Breast epithelium (tissue), 4 donors: ENCODE results near the gene TMEM229B. TPM values are rescaled to one million over a fixed set of nuclear protein-coding genes. Genes with fewer than 3 reads are reported as not detected.

ENCODE experiments used
- DNase-seq, 2 donors: peaks; one replicate each; pipeline ENCODE4 v3.0.0-alpha.2; 2019; ENCODE audit warnings: low spot score in 2 of 2
- H3K27ac ChIP-seq, 2 donors: fragments of 200-600 bp; sonication (generic) in 1 of 2; one replicate each; pipeline ENCODE4 v1.5.1; 2016 to 2019; ENCODE audit warnings: mild to moderate bottlenecking in 1 of 2
- H3K27me3 ChIP-seq, 2 donors: fragments of 200-600 bp; sonication (generic) in 1 of 2; one replicate each; pipeline versions ENCODE4 v1.5.1 to v1.6.0; 2017 to 2019; ENCODE audit warnings: control low read depth in 1 of 2, mild to moderate bottlenecking in 1 of 2
- H3K36me3 ChIP-seq: fragments of 200-600 bp; one replicate; pipeline ENCODE4 v1.5.1; 2019
- H3K4me1 ChIP-seq, 2 donors: fragments of 200-600 bp; sonication (generic); one replicate each; pipeline ENCODE4 v1.5.1; 2016 to 2019; ENCODE audit warnings: control low read depth in 1 of 2
- H3K4me3 ChIP-seq, 3 donors: fragments of 200-600 bp; sonication (generic); 1 replicate in 2 of 3; 2 replicates in 1 of 3; pipeline ENCODE4 v1.5.1; 2016 to 2019; ENCODE audit warnings: mild to moderate bottlenecking in 3 of 3, moderate library complexity in 2 of 3
- H3K9me3 ChIP-seq, 2 donors: fragments of 200-600 bp; sonication (generic) in 1 of 2; one replicate each; pipeline ENCODE4 v1.5.1; 2016 to 2019; ENCODE audit warnings: control low read depth in 1 of 2
- POLR2A ChIP-seq: fragments of 450-650 bp; IDR thresholded peaks from one replicate; pipeline ENCODE4 v1.6.1; 2016; ENCODE audit warnings: antibody characterized with exemption, mild to moderate bottlenecking, moderate library complexity
- POLR2AphosphoS5 ChIP-seq, 3 donors: sonication (generic); formaldehyde crosslinking; IDR thresholded peaks; one replicate each; pipeline ENCODE4 v1.6.1; 2017; ENCODE audit warnings: antibody characterized with exemption in 3 of 3
- intact Hi-C: fragments of 100-400 bp; cut with DNase I; formaldehyde crosslinking; loops from one replicate; pipeline ENCODE4 v1.15.1; 2023; ENCODE audit warnings: low total_unique reads
- total RNA-seq, 3 donors: library from RNA; depleted of rRNA; stranded (reverse); fragments of >200 nt; gene quantifications; one replicate each; pipeline ENCODE4 v1.1.0, GENCODE V29; 2016
- TF ChIP-seq, protein P1 (sequence below), 3 donors: fragments of 450-650 bp; IDR thresholded peaks; one replicate each; pipeline ENCODE4 v1.5.1; 2016 to 2017; ENCODE audit warnings: antibody characterized with exemption in 3 of 3, mild to moderate bottlenecking in 3 of 3, moderate library complexity in 3 of 3

Gene TMEM229B
- total RNA-seq, 3 donors from 2014 or later = 0.64 to 10.2 (median 6.0) TPM

DNA sequence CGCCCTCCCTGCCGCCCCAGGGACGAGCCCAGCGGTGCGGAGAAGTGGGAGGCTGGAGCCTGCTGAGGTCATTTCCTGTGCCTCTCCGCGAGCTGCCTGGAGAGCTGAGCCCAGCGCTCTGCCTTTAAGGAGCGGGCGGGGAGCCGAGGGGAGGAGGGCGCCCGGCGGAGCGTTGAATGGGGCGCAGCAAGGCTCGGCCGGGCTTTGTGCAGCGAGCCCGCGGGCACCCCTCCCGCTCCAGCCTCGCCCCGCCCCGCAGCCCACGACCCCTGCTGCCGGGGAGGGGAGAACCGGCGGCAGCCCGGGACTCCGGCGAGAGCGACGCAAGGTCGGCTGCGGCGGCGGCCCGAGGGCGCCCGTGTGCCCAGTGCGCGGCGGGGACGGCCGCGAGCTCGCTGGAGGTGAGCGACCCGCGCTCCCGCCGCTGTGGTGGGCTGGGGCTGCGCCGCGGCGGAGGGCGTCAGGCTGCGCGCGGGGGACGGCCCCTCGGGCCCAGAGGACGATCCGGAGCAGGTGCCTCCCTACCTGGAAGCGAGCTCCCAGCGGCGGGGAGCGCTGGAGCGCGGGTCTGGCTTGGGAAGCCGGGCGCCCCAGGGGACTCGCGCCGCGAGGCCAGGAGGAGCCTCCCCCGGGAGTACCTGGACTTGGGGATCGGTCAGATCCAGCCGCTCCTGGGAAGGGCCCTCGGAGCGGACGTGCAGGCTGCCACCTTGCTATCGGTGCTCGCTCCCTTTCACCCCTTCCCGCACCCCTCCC, 44.7 kb upstream of the TMEM229B start, which contains the start of gene PLEKHH1:
TSS of gene PLEKHH1 (plus strand) at position 293 of the 756 bp plus-strand sequence. CDS start 8,578 bp downstream, outside the sequence.
- peak within 1 kb of the TSS; percentile 81 to 83 for H3K27ac ChIP-seq
- no peaks in the 10 kb centered on the region for H3K4me1 ChIP-seq
- peak within 1 kb of the TSS; percentile 51 to 87 (median 74) for H3K4me3 ChIP-seq
- TF ChIP-seq POLR2A = no peak
- TF ChIP-seq, protein P1, sequence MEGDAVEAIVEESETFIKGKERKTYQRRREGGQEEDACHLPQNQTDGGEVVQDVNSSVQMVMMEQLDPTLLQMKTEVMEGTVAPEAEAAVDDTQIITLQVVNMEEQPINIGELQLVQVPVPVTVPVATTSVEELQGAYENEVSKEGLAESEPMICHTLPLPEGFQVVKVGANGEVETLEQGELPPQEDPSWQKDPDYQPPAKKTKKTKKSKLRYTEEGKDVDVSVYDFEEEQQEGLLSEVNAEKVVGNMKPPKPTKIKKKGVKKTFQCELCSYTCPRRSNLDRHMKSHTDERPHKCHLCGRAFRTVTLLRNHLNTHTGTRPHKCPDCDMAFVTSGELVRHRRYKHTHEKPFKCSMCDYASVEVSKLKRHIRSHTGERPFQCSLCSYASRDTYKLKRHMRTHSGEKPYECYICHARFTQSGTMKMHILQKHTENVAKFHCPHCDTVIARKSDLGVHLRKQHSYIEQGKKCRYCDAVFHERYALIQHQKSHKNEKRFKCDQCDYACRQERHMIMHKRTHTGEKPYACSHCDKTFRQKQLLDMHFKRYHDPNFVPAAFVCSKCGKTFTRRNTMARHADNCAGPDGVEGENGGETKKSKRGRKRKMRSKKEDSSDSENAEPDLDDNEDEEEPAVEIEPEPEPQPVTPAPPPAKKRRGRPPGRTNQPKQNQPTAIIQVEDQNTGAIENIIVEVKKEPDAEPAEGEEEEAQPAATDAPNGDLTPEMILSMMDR (IDR thresholded peaks at IDR 0.05) = no peak
- no peak for TF ChIP-seq POLR2AphosphoS5 (IDR thresholded peaks at IDR 0.05)
- DNase-seq = peak; percentile 47 to 69
- no peaks in the 10 kb centered on the region for H3K36me3 ChIP-seq
- intact Hi-C loops = no loop called here
- no peaks in the 10 kb centered on the region for H3K9me3 ChIP-seq
- no peaks in the 10 kb centered on the region for H3K27me3 ChIP-seq

DNA sequence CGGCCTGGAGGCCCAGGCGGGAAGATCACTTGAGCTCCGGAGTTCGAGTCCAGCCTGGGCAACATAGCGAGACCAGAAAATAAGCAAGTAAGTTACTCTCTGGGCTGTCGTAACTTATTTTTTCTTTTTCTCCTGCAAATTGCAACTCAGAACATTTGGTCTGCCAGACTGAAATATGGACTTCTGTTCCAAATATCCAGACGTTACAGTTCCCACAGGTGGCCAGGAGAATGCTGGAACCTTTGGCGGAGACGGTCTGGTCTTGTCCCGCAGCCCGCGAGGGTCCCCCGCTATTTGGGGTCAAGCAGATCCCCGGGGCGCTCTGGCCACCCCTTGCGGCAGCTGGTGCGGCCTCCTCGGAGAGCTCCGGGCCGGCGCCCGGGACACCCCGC, 44.1 kb upstream of the TMEM229B start:
- Histone ChIP-seq H3K27me3 (no peaks in the 10 kb centered on the region), H3K4me1 (no peaks in the 10 kb centered on the region), H3K9me3 (no peaks in the 10 kb centered on the region), H3K4me3 (peak overlapping the region; percentile 51 to 87 (median 74)), H3K27ac (peak overlapping the region; percentile 81 to 83), H3K36me3 (no peaks in the 10 kb centered on the region)
- TF ChIP-seq, protein P1 (IDR thresholded peaks at IDR 0.05) = no peak
- TF ChIP-seq POLR2A = no peak
- no peak for TF ChIP-seq POLR2AphosphoS5 (IDR thresholded peaks at IDR 0.05)
- intact Hi-C loops = no loop called here
- DNase-seq = no peak

DNA sequence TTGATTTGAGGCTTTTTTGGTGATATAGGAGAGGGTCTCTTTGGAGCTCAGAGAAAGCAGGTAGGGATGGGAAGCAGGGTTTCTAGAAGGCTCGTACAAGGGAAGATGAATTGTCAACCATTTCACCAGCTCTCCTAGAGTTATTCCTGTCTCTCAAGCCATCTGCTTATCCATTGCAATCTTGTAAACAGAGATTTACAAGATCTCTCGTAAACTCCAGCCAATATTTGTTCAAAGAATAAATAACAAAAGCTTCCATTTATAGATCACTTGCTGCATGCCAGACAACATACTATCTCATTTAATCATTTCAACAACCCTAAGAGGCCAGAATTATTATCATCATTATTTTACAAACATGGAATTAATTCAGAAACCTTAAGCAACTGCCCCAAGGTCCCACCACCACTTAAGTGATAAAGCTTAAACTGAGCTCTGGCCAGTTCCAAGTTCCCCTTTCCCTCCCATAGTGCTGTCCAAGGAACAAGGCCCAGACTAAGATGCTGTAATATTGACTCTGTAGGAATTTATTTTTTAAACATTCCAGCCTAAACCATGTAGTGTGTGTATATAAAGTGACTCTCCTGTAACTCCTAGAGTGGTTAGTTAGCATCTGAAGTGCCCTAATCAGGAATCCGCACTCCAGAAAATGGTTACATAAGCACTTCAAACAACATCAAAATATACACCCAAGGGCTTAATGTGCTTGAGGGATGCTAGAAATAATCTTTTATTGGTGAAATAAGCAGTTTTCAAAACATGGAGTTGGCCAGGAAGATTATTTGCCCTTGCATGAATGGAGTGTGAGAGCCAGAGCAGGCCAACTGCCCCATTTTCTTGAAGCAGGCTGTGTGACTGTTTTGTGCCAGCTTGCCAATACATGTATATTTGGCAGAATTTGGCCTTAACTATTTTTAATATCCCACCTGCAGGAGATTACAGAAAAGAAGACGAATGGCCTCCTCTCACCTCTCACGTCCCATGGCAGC, 41.7 kb upstream of the TMEM229B start:
- intact Hi-C loops = no loop called here
- no peaks in the 10 kb centered on the region for H3K27me3 ChIP-seq
- H3K27ac ChIP-seq = no peak overlapping the region
- no peak for DNase-seq
- TF ChIP-seq POLR2AphosphoS5 (IDR thresholded peaks at IDR 0.05) = no peak
- no peak for TF ChIP-seq POLR2A
- TF ChIP-seq, protein P1 (IDR thresholded peaks at IDR 0.05) = no peak
- H3K36me3 ChIP-seq = no peaks in the 10 kb centered on the region
- no peaks in the 10 kb centered on the region for H3K4me1 ChIP-seq
- H3K9me3 ChIP-seq = no peaks in the 10 kb centered on the region
- H3K4me3 ChIP-seq = no peak overlapping the region

DNA sequence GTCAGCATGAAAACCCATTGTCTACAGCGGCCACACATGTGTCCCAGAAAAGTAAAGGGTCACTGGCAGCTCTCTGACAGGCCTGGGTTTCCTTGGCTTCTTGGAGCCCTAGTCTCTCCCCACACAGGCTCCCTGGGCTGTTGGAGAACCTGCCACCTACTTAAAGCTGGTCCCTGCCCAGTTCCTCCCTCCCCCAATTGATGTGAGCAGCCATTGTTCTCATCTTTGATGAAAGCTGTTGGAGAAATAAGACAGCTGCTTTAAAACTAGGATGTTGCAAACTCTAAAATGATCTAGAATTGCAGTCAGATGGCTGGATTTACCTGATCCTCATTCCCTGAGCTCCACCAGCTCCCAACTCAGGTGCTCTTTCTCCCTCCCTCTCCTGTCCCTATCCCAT, 39.8 kb upstream of the TMEM229B start:
- no peak for TF ChIP-seq POLR2A
- TF ChIP-seq, protein P1 (IDR thresholded peaks at IDR 0.05) = no peak
- no peak for TF ChIP-seq POLR2AphosphoS5 (IDR thresholded peaks at IDR 0.05)
- Histone ChIP-seq H3K27me3 (no peaks in the 10 kb centered on the region), H3K4me3 (no peak overlapping the region), H3K4me1 (no peaks in the 10 kb centered on the region), H3K9me3 (no peaks in the 10 kb centered on the region), H3K27ac (no peak overlapping the region), H3K36me3 (no peaks in the 10 kb centered on the region)
- intact Hi-C loops = no loop called here
- no peak for DNase-seq
